Nephron progenitor cell (in vitro differentiated cells): ENCODE data around the gene PRKAG2.
A peak's percentile ranks its signal among the peaks of the same experiment; 100 is the strongest.

Experiments used
- DNase-seq: peaks from one replicate; pipeline ENCODE4 v3.0.0; 2021
- H3K27ac Mint-ChIP-seq: 2 replicates; pipeline ENCODE4 v1.8.0; 2021; ENCODE audit warnings: mild to moderate bottlenecking, moderate library complexity, mixed read lengths
- H3K27me3 Mint-ChIP-seq: 2 replicates; pipeline ENCODE4 v1.8.0; 2021; ENCODE audit warnings: mild to moderate bottlenecking, low read depth, mixed read lengths; ENCODE audit not compliant: poor library complexity
- H3K36me3 Mint-ChIP-seq: 2 replicates; pipeline ENCODE4 v1.8.0; 2021; ENCODE audit warnings: low read depth, mixed read lengths
- H3K4me1 Mint-ChIP-seq: 2 replicates; pipeline ENCODE4 v1.8.0; 2021; ENCODE audit warnings: mixed read lengths
- H3K4me3 Mint-ChIP-seq: 2 replicates; pipeline ENCODE4 v1.8.0; 2021; ENCODE audit warnings: mild to moderate bottlenecking, moderate library complexity, mixed read lengths
- H3K9me3 Mint-ChIP-seq: 2 replicates; pipeline ENCODE4 v1.8.0; 2021; ENCODE audit warnings: mild to moderate bottlenecking, moderate library complexity, mixed read lengths
- CTCF ChIP-seq: fragments of 200-600 bp; sonication (generic); IDR thresholded peaks from 2 replicates; pipeline ENCODE4 v1.5.0; 2021; ENCODE audit warnings: antibody characterized with exemption

Gene PRKAG2

GRCh38 chr7:151876899-151877777 is at the start of gene PRKAG2:
PRKAG2 (minus strand) TSS chr7:151877115; CDS start chr7:151876620, 495 bp downstream.
- H3K36me3 Mint-ChIP-seq: no peaks in the 10 kb centered on the region
- no peak within 1 kb of the TSS for H3K27ac Mint-ChIP-seq
- H3K4me3 Mint-ChIP-seq: peak within 1 kb of the TSS; percentile 87
- DNase-seq: peak; percentile 69
- TF ChIP-seq CTCF: no peak
- H3K9me3 Mint-ChIP-seq: no peaks in the 10 kb centered on the region
- H3K27me3 Mint-ChIP-seq: peaks cover 71% of the 10 kb centered on the region
- H3K4me1 Mint-ChIP-seq: peaks cover 7% of the 10 kb centered on the region

DNA sequence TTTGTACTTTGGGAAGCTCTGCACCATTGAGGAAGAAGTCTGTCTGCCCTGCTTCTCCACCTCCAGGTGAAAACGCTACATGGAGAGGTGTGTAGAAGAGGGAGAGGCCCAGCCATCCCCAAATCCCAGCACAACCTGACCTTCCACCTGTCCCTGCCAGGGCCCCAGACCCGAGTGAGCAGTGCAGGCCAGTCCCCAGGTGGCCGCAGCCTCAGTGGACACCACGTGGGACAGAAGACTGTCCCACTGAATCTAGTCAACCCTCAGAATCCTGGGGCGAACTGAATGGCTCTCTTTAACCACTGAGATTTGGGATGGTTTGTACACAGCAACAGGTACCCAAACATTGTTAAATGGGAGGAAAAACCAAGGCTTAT is 49.4 kb upstream of the PRKAG2 start:
- Mint-ChIP-seq H3K4me3 (no peak overlapping the region), H3K4me1 (peaks cover 14% of the 10 kb centered on the region), H3K36me3 (no peaks in the 10 kb centered on the region), H3K27ac (no peak overlapping the region), H3K9me3 (no peaks in the 10 kb centered on the region), H3K27me3 (peaks cover 15% of the 10 kb centered on the region)
- no peak for TF ChIP-seq CTCF
- DNase-seq: no peak

DNA sequence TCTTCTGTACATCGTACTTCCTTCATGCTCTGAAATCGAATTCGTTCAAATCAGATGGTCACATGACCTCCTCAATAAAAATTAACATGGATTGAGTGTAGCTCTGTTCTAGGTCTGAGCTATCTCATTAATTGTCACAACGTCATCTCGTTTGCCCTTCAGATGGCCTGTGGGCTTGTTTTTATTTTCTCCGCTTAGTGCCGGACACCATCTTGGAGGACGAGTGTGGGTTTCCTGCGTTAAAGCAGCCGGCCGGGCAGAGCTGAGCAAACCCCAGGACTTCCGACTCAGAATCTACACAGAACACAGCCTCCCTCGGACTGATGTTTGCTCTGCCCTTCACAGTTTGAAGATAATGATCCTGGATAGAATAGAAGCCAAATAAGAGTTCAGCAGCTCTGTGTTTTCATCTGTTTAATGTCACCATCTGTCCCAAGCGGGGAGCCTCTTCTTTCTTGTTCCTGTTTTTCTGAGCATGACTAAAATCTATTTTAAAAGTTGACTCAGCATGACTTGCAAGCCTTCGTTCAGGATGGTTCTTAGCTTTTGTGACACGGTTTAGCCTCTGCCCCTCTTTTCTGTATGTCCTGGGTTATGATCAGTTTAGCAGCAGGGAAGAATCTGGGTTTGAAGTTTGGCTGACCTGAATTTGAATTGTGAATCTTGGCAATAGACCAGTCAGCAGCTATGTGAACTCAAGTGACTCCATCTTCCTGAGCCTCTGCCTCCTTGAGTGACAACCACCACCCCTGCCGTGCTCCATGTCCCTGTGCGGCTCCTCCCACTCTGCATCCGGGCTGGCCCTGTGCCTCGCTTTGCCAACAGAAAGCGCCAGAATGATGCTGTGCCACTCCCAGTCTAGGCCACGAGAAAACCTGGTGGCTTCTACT is 48.8 kb upstream of the PRKAG2 start:
- TF ChIP-seq CTCF: no peak
- Mint-ChIP-seq H3K27ac (no peak overlapping the region), H3K36me3 (no peaks in the 10 kb centered on the region), H3K4me3 (no peak overlapping the region), H3K9me3 (no peaks in the 10 kb centered on the region), H3K4me1 (peaks cover 14% of the 10 kb centered on the region), H3K27me3 (peaks cover 15% of the 10 kb centered on the region)
- DNase-seq: no peak

DNA sequence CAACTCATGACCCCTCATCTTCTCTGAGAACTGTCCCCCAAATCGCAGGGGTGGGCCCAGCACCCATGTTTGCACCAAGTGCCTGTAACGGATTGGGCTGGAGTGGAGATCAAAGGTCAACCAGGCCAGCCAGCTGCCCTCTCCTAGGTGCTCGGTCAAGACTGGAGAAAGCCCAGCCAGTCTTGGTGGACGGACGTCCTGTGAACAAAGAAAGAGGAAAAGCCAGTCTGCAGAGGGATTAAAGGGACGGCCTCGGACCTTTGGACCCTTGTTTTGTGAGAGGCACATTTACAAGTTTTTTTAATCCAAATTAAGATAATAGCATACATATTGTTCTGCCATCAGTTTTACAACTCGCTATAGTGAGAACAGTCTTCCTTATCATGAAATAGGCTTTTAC is 47.6 kb upstream of the PRKAG2 start:
- Mint-ChIP-seq H3K4me1 (peaks cover 13% of the 10 kb centered on the region), H3K36me3 (no peaks in the 10 kb centered on the region), H3K27ac (no peak overlapping the region), H3K9me3 (no peaks in the 10 kb centered on the region), H3K27me3 (peaks cover 14% of the 10 kb centered on the region), H3K4me3 (no peak overlapping the region)
- no peak for TF ChIP-seq CTCF
- no peak for DNase-seq

DNA sequence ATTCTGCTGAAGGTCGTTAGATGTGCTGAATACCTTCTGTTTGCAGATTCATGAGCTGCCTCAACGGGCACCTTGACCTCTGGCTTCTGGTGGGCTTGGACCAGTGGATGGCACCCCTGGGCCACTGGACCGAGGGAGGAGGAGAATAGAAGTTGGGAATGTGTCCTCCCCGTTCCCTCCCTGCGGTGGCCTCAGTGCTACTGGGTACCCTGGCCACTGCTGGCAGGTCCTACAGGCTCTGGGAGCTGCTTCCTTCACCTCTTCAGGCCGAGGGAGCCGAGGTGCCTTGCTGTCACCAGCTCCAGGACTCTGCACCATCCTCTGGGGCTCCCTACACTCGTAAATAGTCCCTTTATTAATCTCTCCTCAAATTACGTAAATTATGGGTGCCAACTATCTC is 47.1 kb upstream of the PRKAG2 start:
- no peaks in the 10 kb centered on the region for H3K36me3 Mint-ChIP-seq
- no peak overlapping the region for H3K4me3 Mint-ChIP-seq
- DNase-seq: no peak
- no peak for TF ChIP-seq CTCF
- no peak overlapping the region for H3K27ac Mint-ChIP-seq
- H3K9me3 Mint-ChIP-seq: no peaks in the 10 kb centered on the region
- H3K4me1 Mint-ChIP-seq: peaks cover 15% of the 10 kb centered on the region
- H3K27me3 Mint-ChIP-seq: peaks cover 17% of the 10 kb centered on the region
